Superior temporal gyrus (tissue), 1 donor: ENCODE results near the gene CDK2.
"Not testable (repeated sequence)": the region's sequence is repeated elsewhere in the genome, so short reads cannot be mapped to it uniquely, and the experiment has no call there.

Experiments
- DNase-seq: peaks from one replicate; pipeline ENCODE4 v3.0.0-alpha.2; 2016; ENCODE audit errors: extremely low spot score

CDK2 gene

DNA sequence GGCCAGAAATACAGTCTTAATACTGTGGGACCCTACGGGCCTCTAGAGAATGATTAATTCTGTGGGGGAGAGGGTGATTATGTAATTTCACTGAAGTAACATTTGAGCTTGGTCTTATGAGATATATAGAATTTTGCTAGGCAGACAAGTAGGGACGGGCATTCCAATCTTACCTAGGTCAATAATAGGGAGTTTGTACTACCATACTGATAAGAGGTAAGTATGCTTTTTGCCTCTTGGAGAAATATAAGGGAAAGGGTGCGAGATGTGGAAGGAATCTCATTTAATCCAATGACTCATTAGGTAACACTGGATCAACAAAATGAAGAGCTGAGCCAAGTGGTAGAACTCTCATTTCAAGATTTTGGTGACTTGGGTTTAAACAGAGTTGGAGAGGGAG lies 12.4 kb downstream of the CDK2 start:
- no peak for DNase-seq

DNA sequence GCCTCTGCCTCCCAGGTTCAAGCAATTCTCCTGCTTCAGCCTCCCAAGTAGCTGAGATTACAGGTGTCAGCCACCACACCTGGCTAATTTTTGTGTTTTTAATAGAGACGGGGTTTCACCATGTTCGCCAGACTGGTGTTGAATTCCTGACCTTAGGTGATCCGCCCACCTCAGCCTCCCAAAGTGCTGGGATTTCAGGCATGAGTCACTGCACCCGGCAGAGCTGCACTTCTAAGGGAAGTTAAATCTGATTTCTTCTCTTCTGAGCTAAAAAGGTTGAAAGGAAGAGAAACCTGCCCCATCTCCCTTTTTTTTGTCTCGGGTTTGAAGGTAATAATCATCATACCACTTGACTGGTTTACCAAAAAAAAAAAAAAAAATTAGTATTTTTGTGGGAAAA lies 15.3 kb downstream of the CDK2 start:
- not testable (repeated sequence) for DNase-seq

- DNase-seq: no peak
Measured at GRCh38 chr12:55982319-55982936, 15.8 kb downstream of the CDK2 start.

- DNase-seq: no peak
Measured at GRCh38 chr12:55983232-55983842, 16.7 kb downstream of the CDK2 start.

GRCh38 chr12:55984861-55985260 lies 18.2 kb downstream of the CDK2 start:
- no peak for DNase-seq

- no peak for DNase-seq
Measured at GRCh38 chr12:55985341-55985740, 18.7 kb downstream of the CDK2 start.

GRCh38 chr12:55985976-55986375 lies 19.3 kb downstream of the CDK2 start:
- DNase-seq: not testable (repeated sequence)

GRCh38 chr12:55991110-55991509 lies 24.5 kb downstream of the CDK2 start:
- no peak for DNase-seq

DNA sequence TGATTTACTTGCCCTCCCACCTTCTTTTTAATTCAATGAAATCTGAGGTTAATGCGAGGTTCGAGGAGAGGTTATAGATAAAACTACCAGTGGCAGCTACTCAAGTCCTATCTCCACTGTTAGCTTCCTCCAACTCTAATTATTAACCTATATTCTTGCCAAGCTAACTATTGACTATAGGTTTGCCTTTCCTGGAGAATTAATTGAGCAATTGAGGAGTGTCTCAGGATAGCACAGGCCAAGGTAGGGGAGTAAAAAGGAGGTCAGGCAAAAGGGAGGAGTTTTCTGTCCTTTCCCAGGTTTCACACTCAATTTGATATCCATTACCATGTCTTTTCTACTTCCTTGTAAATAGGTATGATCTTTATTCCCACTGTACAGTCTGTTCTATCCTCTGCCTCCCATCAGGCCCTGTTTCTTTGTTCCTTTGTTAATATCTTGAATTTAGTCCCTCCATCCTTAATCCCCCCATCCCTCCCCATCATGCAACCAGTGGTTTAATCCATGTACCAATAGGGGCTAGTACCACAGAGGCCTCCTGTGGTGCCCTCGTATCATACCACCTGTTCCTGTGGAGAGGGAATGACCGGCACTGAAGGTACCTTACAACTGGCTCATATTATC lies 26.7 kb downstream of the CDK2 start:
- no peak for DNase-seq

GRCh38 chr12:55995366-55995765 lies 28.7 kb downstream of the CDK2 start:
- no peak for DNase-seq

DNA sequence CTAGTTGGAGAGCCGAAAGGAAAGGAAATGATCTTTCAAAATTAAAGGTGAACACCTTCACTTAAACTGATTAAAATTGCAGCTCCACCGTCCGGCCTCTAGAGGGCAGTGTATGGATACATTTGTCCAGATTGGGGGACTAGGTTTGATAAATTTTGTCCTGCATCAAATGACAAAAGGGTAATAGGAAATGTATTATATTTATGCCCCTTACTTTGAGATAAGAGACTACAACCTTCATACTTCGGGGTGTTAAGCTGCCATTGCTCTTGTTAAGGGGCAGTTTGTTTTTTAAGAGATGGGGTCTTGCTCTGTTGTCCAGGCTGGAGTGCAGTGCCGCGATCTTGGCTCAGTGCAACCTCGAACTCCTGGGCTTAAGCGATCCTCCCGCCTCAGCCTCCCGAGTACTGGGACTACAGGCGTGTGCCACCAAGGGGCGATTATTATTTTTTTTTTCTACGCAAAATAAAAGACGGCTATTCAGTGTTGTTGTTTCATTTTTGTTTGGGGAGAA lies 29.6 kb downstream of the CDK2 start:
- peak; percentile 89 for DNase-seq

DNA sequence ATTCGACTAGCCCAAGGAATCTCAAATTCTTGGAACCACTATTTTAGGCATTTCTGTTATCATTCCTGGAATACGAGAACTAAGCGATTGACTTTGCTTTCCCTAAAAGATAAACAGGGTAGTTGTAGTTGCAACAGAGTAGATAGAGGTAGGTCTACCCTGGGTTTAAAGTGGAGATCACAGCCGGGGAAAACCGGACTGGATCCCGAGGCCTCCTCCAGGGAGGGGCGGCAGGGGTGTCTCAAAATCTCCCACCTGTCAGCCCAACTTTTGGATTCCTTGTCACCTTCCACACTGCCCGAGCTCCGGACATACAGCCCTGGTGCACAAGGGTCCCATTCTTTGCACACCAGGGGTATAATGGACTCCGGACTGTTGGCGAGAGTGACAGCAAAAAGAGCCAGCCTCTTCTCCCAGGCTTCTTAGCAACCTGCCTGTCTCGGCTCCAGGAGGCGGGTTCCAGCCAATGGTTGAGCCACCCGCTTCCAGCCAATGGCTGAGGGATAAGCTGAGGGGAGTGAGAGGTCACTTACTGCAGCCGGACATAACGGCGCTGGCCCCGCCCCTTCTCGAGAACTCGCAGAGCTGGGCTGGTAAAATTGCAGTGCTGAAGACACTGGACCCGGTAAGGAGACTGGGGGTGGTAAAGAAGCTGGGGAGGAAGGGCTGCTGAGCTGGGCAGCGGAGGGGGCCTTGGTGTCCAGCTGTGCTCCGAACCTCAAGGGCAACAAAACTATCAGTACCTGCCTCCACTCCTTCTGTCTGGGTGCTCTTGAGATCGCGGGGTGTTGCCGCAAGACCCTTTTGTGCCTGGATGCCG lies 30.3 kb downstream of the CDK2 start, which contains the start of gene SUOX:
Gene SUOX (plus strand): TSS at position 562 of the 820 bp plus-strand sequence. CDS start 4,946 bp downstream, outside the sequence.
- DNase-seq: peak; percentile 98

GRCh38 chr12:55997535-55997859 lies 30.9 kb downstream of the CDK2 start:
- DNase-seq: no peak

GRCh38 chr12:55999522-55999921 lies 32.9 kb downstream of the CDK2 start:
- DNase-seq: not testable (repeated sequence)

GRCh38 chr12:55999999-56000540 lies 33.4 kb downstream of the CDK2 start:
- not testable (repeated sequence) for DNase-seq

- DNase-seq: no peak
Measured at GRCh38 chr12:56001487-56002100, 35.0 kb downstream of the CDK2 start.

DNA sequence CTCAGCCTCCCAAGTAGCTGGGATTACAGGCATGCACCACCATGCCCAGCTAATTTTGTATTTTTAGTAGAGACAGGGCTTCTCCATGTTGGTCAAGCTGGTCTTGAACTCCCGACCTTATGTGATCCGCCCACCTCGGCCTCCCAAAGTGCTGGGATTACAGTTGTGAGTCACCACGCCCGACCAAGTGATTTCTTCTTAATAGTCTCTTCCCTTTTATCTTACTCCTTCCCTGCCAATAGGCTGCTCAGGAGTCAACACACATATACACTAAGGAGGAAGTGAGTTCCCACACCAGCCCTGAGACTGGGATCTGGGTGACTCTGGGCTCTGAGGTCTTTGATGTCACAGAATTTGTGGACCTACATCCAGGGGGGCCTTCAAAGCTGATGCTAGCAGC lies 36.7 kb downstream of the CDK2 start:
- DNase-seq: not testable (repeated sequence)

GRCh38 chr12:56004211-56004610 lies 37.6 kb downstream of the CDK2 start:
- no peak for DNase-seq

- peak; percentile 34 for DNase-seq
Measured at GRCh38 chr12:56007564-56008559, 41.2 kb downstream of the CDK2 start.

GRCh38 chr12:56010111-56010570 lies 43.5 kb downstream of the CDK2 start:
- no peak for DNase-seq
